HEK293 (cell line): Measurements from ENCODE around the gene FKRP.
A peak's percentile ranks its signal among the peaks of the same experiment; 100 is the strongest.

Source experiments
- INSM2 ChIP-seq: fragments of 450-650 bp; formaldehyde crosslinking; IDR thresholded peaks from 2 replicates; pipeline ENCODE4 v1.5.1; 2016; ENCODE audit warnings: missing biosample characterization, missing genetic modification characterization
- KLF7 ChIP-seq: fragments of 450-650 bp; formaldehyde crosslinking; IDR thresholded peaks from 2 replicates; pipeline ENCODE4 v1.5.1; 2016; ENCODE audit warnings: missing biosample characterization, missing genetic modification characterization, borderline replicate concordance
- KLF8 ChIP-seq: fragments of 450-650 bp; formaldehyde crosslinking; IDR thresholded peaks from 2 replicates; pipeline ENCODE4 v1.5.1; 2016; ENCODE audit warnings: missing biosample characterization, missing genetic modification characterization
- OVOL3 ChIP-seq: fragments of 450-650 bp; formaldehyde crosslinking; IDR thresholded peaks from 2 replicates; pipeline ENCODE4 v1.5.1; 2016; ENCODE audit warnings: missing biosample characterization, missing genetic modification characterization
- SCRT1 ChIP-seq: fragments of 450-650 bp; formaldehyde crosslinking; IDR thresholded peaks from 2 replicates; pipeline ENCODE4 v1.5.1; 2016; ENCODE audit warnings: missing biosample characterization, missing genetic modification characterization, borderline replicate concordance
- ZBTB17 ChIP-seq: fragments of 450-650 bp; formaldehyde crosslinking; IDR thresholded peaks from 2 replicates; pipeline ENCODE4 v1.5.1; 2016; ENCODE audit warnings: missing biosample characterization, missing genetic modification characterization
- ZFHX2 ChIP-seq: fragments of 450-650 bp; formaldehyde crosslinking; conservative IDR thresholded peaks from 2 replicates; pipeline ENCODE4 v1.5.1; 2016; ENCODE audit warnings: missing biosample characterization, missing genetic modification characterization
- ZFP3 ChIP-seq: fragments of 450-650 bp; formaldehyde crosslinking; IDR thresholded peaks from 2 replicates; pipeline ENCODE4 v1.5.1; 2016; ENCODE audit warnings: low read depth, missing biosample characterization, missing genetic modification characterization
- ZNF133 ChIP-seq: fragments of 450-650 bp; formaldehyde crosslinking; IDR thresholded peaks from 2 replicates; pipeline ENCODE4 v1.5.1; 2016; ENCODE audit warnings: missing biosample characterization, missing genetic modification characterization
- ZNF184 ChIP-seq: fragments of 450-650 bp; IDR thresholded peaks from 2 replicates; pipeline ENCODE4 v1.5.1; 2018; ENCODE audit warnings: missing biosample characterization, mild to moderate bottlenecking, missing genetic modification characterization
- ZNF19 ChIP-seq: fragments of 450-650 bp; formaldehyde crosslinking; IDR thresholded peaks from 2 replicates; pipeline ENCODE4; 2016; ENCODE audit warnings: missing biosample characterization, missing genetic modification characterization, low read depth
- ZNF239 ChIP-seq: fragments of 450-650 bp; formaldehyde crosslinking; IDR thresholded peaks from 2 replicates; pipeline ENCODE4 v1.5.1; 2016; ENCODE audit warnings: missing biosample characterization, missing genetic modification characterization
- ZNF274 ChIP-seq, 2 experiments: fragments of 200-500 bp in 1 of 2; fragments of 450-650 bp in 1 of 2; sonication (Bioruptor generic) in 1 of 2; formaldehyde crosslinking in 1 of 2; IDR thresholded peaks; 2 replicates each; pipeline versions ENCODE4 v1.5.1 to v1.6.1; 2014 to 2016; ENCODE audit warnings: borderline replicate concordance in 1 of 2, inconsistent platforms in 1 of 2, low read length in 1 of 2, missing biosample characterization in 1 of 2, missing genetic modification characterization in 1 of 2
- ZNF518A ChIP-seq: fragments of 450-650 bp; formaldehyde crosslinking; conservative IDR thresholded peaks from 2 replicates; pipeline ENCODE4 v1.5.1; 2016; ENCODE audit warnings: low read depth, missing biosample characterization, missing genetic modification characterization
- ZNF521 ChIP-seq: fragments of 450-650 bp; formaldehyde crosslinking; IDR thresholded peaks from 2 replicates; pipeline ENCODE4 v1.5.1; 2017; ENCODE audit warnings: missing biosample characterization, mild to moderate bottlenecking, missing genetic modification characterization
- ZNF677 ChIP-seq: fragments of 450-650 bp; IDR thresholded peaks from 2 replicates; pipeline ENCODE4 v1.5.0; 2018; ENCODE audit warnings: missing biosample characterization, mild to moderate bottlenecking, missing genetic modification characterization, moderate library complexity
- ZSCAN18 ChIP-seq: fragments of 450-650 bp; formaldehyde crosslinking; IDR thresholded peaks from 2 replicates; pipeline ENCODE4 v1.5.1; 2016; ENCODE audit warnings: missing biosample characterization, missing genetic modification characterization
- ZSCAN4 ChIP-seq: fragments of 450-650 bp; formaldehyde crosslinking; IDR thresholded peaks from 2 replicates; pipeline ENCODE4 v1.5.1; 2017; ENCODE audit warnings: missing biosample characterization, missing genetic modification characterization
- TF ChIP-seq, protein P1 (sequence below): fragments of 450-650 bp; formaldehyde crosslinking; conservative IDR thresholded peaks from 2 replicates; pipeline ENCODE4 v1.5.1; 2016; ENCODE audit warnings: low read depth, missing biosample characterization, missing genetic modification characterization
- TF ChIP-seq, protein P2 (sequence below): fragments of 450-650 bp; formaldehyde crosslinking; IDR thresholded peaks from 2 replicates; pipeline ENCODE4 v1.5.1; 2016; ENCODE audit warnings: missing biosample characterization, missing genetic modification characterization
- TF ChIP-seq, protein P3 (sequence below): fragments of 450-650 bp; IDR thresholded peaks from 2 replicates; pipeline ENCODE4 v1.5.1; 2018; ENCODE audit warnings: missing biosample characterization, missing genetic modification characterization

The FKRP gene

DNA sequence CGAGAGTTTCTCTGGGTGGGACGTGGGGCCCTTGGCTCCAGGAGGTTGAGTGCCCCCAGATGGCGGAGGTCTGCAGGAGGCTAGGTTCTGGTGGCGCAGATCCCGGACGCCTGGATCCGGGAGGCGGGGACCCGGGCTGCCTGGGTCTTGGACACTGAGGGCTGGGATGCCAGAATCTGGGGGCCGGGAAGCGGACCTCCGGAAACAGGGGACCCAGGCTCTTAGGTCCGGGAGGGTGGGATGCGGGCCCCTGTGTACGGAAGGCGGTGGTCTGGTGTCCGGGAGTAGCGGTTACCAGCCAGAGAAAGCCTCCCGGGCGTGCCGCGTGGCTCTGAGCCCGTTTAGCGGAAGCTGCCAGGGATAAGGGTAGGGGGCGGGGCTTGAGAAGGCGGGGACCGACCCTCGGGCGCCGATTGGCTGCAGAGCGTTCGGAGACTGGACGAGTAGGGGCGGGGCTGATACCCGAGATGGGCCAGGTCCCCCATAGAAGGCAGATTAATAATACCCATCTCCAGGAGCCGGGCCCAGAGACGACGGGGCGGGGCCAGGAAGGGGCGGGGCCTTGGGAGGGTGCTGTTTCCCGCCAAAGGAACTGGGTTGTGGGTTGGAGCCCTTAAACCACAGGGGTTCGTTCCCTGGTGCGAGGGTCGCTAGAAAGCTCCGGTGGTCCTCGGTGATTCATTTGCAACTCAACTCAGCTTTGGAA lies 42.6 kb downstream of the FKRP start, which contains the start of gene SLC1A5 (continued):
- TF ChIP-seq, protein P1, sequence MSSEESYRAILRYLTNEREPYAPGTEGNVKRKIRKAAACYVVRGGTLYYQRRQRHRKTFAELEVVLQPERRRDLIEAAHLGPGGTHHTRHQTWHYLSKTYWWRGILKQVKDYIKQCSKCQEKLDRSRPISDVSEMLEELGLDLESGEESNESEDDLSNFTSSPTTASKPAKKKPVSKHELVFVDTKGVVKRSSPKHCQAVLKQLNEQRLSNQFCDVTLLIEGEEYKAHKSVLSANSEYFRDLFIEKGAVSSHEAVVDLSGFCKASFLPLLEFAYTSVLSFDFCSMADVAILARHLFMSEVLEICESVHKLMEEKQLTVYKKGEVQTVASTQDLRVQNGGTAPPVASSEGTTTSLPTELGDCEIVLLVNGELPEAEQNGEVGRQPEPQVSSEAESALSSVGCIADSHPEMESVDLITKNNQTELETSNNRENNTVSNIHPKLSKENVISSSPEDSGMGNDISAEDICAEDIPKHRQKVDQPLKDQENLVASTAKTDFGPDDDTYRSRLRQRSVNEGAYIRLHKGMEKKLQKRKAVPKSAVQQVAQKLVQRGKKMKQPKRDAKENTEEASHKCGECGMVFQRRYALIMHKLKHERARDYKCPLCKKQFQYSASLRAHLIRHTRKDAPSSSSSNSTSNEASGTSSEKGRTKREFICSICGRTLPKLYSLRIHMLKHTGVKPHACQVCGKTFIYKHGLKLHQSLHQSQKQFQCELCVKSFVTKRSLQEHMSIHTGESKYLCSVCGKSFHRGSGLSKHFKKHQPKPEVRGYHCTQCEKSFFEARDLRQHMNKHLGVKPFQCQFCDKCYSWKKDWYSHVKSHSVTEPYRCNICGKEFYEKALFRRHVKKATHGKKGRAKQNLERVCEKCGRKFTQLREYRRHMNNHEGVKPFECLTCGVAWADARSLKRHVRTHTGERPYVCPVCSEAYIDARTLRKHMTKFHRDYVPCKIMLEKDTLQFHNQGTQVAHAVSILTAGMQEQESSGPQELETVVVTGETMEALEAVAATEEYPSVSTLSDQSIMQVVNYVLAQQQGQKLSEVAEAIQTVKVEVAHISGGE: peak; percentile 57
- peak; percentile 37; the same call in 1 of the 2 replicates for TF ChIP-seq ZBTB17 (tag by site-specific recombination)
- TF ChIP-seq OVOL3 (tag by site-specific recombination): 0 out of 2 replicates have a peak, but pooled peaks have one; percentile 54
- TF ChIP-seq, protein P2, sequence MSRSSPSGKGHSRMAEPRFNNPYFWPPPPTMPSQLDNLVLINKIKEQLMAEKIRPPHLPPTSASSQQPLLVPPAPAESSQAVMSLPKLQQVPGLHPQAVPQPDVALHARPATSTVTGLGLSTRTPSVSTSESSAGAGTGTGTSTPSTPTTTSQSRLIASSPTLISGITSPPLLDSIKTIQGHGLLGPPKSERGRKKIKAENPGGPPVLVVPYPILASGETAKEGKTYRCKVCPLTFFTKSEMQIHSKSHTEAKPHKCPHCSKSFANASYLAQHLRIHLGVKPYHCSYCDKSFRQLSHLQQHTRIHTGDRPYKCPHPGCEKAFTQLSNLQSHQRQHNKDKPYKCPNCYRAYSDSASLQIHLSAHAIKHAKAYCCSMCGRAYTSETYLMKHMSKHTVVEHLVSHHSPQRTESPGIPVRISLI (tag by site-specific recombination): no peak
- TF ChIP-seq INSM2 (tag by site-specific recombination): no peak
- no peak; the same call in 1 of the 2 replicates for TF ChIP-seq ZNF133 (tag by site-specific recombination)
- peak; percentile 89 for TF ChIP-seq KLF8 (tag by site-specific recombination)
- TF ChIP-seq ZSCAN18 (tag by site-specific recombination): peak; percentile 66; the same call in 1 of the 2 replicates
- no peak for TF ChIP-seq ZNF518A (tag by site-specific recombination)
- TF ChIP-seq ZNF677: no peak
- no peak for TF ChIP-seq ZNF521 (tag by site-specific recombination)
- TF ChIP-seq ZNF19 (tag by site-specific recombination): no peak
- TF ChIP-seq, protein P3, sequence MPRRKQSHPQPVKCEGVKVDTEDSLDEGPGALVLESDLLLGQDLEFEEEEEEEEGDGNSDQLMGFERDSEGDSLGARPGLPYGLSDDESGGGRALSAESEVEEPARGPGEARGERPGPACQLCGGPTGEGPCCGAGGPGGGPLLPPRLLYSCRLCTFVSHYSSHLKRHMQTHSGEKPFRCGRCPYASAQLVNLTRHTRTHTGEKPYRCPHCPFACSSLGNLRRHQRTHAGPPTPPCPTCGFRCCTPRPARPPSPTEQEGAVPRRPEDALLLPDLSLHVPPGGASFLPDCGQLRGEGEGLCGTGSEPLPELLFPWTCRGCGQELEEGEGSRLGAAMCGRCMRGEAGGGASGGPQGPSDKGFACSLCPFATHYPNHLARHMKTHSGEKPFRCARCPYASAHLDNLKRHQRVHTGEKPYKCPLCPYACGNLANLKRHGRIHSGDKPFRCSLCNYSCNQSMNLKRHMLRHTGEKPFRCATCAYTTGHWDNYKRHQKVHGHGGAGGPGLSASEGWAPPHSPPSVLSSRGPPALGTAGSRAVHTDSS (tag by site-specific recombination): peak; percentile 27; the same call in 1 of the 2 replicates
- TF ChIP-seq ZFP3 (tag by site-specific recombination): no peak
- no peak; the same call in 1 of the 2 replicates for TF ChIP-seq ZFHX2 (tag by site-specific recombination)
- peak; percentile 71; the same call in 1 of the 2 replicates for TF ChIP-seq KLF7 (tag by site-specific recombination)
- no peak for TF ChIP-seq ZNF184 (tag by site-specific recombination)
- no peak for TF ChIP-seq ZSCAN4 (tag by site-specific recombination)
- TF ChIP-seq ZNF274 (IDR thresholded peaks at IDR 0.05; ENCODE audit: low read length): no peak
- no peak for TF ChIP-seq ZNF274 (tag by site-specific recombination; IDR thresholded peaks at IDR 0.05; ENCODE audit: borderline replicate concordance)
- no peak for TF ChIP-seq ZNF239
- no peak for TF ChIP-seq SCRT1 (tag by site-specific recombination)
